ELR (cell line): ENCODE results near the gene HOXD11.

ENCODE experiments used
- DNase-seq: peaks from one replicate; pipeline ENCODE4 v3.0.0-alpha.2; 2015; ENCODE audit warnings: low read depth

Gene HOXD11

DNA sequence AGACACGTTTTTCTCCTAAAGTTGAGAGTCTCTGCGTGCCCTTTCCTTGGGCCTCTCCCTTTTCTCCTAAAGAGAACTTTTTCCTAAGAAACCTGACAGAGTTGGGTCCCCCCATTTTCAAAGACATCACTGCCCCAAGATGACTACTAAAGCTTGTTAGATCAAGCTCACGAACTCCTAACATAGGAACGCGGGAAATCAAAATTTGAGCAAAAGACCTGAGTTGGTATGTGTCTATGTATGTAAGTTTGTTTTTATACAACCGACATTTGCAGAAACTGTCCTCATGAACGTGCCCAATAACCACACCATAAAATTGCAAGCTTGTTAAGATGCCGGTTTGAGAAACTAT lies 13.2 kb upstream of the HOXD11 start:
- DNase-seq = no peak

DNA sequence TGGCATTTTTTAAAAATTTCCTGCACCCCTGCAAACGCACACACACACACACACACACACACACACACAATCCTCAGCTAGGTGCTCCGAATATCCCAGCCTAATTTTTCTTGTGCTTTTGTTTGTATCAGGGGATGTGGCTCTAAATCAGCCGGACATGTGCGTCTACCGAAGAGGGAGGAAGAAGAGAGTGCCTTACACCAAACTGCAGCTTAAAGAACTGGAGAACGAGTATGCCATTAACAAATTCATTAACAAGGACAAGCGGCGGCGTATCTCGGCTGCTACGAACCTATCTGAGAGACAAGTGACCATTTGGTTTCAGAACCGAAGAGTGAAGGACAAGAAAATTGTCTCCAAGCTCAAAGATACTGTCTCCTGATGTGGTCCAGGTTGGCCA lies 12.7 kb upstream of the HOXD11 start:
- no peak for DNase-seq

DNA sequence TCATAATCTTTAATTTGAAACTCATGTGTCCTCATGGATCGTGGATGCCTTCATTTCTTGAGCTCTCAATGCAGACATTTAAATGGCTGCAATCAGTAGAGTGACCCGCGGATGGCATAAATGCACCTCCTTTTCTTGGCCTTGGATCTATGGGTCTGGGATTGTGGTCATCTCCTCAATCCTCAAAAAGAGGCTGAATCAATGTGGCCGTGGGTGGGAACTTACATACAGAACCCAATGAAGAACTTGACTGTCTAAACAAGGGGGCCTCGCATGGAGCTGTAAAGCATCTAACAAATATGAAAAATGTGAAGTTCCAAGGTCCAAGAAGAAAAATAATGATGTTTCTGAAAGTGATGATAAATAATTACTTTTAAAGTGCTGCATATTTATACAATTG lies 11.7 kb upstream of the HOXD11 start:
- DNase-seq = no peak

DNA sequence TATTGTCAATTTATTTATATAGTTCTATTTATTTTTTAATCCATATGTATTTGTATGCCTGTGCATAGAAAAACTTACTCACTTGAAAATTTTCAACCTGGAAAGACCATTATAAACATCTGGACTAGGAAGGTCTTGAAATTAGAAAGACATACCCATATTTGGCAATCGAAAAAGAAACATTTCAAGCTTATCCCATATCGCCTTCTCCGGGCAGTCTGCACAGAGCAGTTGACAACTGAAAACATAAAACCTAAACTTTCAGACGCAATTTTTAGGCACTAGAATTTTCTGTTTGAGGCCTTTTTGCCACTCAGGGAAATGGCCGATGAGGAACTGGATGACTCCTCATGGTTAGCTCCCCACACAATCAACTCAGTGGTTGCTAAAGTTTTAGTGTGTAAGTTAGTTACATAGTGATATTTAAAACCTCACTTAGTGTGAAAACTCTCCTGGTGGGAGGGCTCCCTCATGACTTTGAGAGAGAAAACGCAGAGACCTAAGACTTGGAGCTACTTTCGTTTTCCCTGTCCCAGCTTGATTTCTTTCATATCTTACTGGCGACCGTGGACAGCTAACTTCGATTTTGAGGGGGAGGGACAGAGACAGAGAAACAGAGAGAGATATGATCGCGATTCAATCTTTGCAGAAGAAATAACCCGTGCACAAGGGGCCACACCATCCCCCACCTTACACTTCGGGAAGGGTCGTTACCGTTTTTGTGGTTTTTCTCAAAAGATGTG lies 10.7 kb upstream of the HOXD11 start:
- peak; percentile 49 for DNase-seq

DNA sequence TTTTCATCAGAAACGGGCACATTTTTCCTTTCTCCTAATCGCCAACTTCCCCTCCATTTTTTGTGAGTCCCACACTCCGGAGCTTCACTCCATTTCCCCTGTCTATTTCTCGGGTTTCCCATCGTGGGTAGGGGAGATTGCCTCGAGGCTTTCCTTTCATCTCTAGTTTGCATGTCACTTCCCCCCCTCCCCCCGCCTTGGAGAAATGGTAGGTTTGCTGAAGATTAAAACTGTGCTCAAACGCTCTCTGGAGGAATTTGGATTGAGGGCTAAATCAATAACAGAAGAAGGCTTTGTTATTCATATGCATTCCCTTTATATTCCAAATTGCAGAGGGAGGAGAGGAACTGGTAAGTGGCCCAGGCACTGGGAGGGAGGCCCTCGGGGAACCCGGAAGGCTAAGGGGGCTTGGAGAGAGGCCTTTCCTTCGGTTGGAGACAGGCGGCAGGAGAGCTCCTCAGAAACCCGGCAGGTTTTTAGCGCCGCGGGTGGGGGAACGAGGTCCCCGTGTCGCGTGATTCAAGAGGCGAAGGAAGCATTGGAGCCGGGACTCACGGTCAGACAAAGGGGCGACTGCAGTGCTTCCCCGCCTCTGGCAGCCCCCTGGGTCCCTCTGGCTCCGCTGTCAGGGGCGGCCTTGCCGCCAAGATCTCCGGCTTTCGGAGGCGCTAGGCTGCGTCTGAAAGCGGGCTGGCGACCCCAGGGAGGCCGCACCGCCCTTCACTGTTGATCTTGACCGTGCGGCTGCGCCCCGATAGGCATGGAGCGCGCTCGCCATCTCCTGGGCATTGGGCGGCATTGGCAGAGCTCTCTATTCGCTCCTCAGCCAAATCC lies 9.9 kb upstream of the HOXD11 start:
- peak; percentile 87 for DNase-seq

DNA sequence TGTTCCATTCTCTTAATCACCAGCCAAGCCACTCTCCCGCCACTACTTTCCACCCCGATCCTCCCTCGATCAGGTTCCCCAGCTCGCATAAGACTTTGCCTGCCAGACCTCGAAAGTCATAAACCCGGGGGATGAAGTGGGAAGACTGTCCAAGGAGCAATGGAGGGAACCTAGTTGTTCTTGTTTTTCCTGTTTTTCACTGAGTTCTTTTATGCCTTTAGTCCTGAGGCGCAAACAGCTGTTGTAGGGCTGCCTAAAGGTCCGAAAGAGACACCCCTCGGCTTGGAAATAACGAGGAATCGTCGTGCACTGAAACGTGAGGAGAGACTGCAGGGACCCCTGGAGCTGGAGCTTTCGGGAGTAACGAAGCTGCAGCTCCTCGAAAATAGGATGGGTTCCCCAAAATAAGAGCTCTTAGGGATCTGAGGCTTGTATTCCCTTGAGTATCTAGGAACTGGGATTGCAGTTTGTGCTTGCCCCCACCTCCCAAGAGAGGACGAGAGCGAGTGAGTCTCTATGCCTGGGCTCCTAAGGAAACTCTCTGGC lies 9.2 kb upstream of the HOXD11 start:
- DNase-seq = no peak

DNA sequence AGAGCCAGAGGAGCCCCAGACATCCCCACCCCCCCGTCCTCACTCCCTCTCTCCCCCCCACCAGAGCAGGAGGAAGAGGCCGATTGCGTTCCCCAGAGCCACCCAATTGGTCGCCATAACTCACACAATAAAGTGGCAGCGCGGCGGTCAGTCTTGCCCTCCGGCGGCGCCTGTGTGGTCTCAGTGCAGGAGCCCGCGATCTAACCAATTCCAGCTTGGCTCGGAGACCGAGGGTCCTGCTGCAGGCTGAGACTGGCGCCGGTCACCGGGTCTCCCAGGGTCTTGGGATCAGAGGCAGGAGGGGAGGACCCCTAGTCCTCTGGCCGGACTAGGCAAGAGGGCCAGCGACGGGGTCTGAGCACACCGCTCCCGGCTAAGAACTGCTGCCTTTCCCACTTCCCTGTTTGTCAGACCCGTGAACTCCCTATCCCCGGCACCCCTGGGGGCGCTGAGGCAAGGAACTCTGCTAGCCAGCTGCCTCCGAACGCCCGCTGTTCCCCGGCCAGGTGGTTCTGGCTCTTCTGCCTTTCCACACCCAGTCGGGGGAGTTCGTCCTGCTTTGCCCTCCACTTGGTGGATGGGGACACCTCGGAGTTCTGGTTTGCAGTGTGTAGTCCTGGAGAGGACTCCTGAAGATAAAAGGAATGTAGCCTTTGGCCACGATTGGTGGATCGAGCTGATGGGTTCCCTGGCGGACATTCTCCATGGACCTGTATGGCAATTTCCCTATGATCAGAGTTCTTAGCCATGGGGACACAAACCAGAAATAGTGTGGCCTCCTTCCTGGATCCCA lies 8.5 kb upstream of the HOXD11 start:
- no peak for DNase-seq

DNA sequence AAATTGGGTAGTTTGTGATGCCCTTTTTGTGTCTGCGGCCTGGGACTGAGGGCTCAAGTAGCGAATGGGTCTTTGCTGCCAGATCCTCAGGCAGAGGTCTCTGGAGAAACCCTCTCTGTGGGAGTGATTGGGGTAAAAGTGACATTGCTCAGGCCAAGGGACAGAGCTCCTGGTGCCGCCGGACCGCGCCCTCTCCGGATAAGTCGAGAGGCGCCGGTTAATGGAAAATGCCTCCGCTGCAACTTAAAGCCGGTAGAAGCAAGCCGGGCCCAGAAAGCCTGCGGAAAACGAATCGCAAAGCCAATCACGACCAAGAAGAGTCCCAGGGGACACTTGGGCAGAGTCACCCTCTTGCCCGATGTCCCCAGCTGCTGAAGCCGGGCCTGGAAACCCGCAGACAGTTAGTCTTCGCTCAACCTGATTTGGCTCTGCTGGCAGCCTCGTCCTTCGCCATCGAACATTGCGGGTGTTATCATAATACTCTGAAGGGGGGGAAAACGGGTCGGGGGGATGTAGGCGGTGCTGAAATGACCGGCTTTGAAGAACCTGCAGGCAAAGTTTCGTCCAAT lies 7.8 kb upstream of the HOXD11 start:
- DNase-seq = no peak

DNA sequence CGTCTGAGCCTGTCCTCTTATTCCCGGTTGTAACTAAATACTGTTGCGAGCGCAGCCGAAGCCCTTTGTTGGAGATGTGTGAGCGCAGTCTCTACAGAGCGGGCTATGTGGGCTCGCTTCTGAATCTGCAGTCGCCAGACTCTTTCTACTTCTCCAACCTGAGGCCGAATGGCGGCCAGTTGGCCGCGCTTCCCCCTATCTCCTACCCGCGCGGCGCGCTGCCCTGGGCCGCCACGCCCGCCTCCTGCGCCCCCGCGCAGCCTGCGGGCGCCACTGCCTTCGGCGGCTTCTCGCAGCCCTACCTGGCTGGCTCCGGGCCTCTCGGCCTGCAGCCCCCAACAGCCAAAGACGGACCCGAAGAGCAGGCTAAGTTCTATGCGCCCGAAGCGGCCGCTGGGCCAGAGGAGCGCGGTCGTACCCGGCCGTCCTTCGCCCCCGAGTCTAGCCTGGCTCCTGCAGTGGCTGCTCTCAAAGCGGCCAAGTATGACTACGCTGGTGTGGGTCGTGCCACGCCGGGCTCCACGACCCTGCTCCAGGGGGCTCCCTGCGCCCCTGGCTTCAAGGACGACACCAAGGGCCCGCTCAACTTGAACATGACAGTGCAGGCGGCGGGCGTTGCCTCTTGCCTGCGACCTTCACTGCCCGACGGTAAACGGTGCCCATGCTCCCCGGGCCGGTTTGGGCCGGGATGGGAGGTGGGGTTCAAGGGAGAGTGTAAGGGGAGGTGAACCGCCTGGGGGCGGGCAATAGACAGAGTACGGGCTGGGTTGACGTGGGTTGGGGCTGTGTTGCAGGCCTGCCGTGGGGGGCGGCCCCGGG lies 7.1 kb upstream of the HOXD11 start, which contains the start of gene HOXD12:
TSS of gene HOXD12 (plus strand) at position 68 of the 819 bp plus-strand sequence. CDS start at position 75, 7 bp downstream.
- DNase-seq = no peak

DNA sequence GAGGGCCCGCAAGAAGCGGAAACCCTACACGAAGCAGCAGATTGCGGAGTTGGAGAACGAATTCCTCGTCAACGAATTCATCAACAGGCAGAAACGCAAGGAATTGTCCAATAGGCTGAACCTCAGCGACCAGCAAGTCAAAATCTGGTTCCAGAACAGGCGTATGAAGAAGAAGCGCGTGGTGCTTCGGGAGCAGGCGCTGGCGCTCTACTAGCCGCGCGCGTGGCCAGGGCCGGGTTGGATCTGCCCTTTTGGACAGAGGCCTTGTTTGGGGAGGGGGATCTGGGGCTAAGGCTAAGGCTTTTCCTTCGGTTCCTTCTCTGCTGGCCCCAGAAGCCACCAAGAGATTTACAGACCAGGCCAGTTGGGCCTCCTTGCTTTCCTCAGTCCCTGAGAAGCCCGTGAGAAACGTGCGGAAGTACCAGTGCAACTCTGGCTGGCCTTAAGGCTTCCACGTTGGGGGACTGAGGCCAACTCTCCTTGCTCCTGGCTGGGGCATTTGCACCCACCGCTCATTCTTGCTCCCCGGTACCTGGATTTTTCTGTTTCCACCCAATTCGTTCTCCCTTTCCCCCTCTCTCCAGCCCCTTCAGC lies 6.4 kb upstream of the HOXD11 start:
- no peak for DNase-seq

DNA sequence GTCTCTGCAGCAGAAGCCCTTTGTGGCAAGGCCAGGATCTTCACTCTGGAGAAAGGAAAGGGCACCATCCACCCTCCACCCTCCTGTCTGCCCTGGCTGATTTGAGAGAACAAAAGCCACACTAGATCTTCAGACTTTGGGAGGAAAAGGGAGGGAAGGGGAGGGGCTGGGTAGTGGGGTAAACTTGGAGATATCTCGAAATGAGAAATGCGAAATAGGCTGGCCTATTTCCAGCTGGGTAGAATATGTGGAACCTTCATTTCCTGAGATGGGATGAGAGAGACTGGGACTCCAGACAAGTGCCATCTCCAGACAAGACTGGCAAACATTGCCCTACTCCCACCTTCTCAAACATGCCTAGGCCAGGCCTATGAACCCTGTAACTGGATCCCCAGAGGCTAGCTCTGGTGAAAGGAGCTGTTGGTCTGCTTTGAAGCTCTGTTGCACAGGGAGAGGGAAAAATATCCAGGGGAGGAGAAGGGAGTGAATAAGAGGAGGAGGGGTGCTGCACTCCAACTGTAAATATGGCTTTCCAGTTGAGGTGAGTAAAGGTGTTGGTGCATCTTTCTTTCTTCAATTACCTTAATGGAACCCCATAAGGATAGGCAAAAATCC lies 5.8 kb upstream of the HOXD11 start:
- no peak for DNase-seq

DNA sequence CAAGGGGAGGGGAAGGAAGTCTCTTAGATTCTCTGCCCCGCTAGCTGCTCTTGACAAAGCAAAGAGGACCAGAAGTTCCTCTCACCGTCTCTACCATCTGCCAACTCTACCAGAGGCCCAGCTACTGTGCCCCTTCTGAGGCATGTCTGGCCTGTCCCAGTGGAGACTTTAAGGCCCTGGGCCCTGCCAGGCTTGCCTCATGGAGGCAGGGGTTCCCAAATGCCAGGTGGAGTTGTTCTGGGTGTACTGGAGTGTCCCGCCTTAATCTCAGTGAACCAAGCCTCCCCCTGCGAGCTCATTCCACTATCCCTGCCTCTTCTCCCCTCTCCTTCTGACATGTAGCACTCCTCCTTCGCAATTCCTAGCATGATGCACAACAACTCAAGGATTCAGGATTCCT lies 5.2 kb upstream of the HOXD11 start:
- DNase-seq = no peak

DNA sequence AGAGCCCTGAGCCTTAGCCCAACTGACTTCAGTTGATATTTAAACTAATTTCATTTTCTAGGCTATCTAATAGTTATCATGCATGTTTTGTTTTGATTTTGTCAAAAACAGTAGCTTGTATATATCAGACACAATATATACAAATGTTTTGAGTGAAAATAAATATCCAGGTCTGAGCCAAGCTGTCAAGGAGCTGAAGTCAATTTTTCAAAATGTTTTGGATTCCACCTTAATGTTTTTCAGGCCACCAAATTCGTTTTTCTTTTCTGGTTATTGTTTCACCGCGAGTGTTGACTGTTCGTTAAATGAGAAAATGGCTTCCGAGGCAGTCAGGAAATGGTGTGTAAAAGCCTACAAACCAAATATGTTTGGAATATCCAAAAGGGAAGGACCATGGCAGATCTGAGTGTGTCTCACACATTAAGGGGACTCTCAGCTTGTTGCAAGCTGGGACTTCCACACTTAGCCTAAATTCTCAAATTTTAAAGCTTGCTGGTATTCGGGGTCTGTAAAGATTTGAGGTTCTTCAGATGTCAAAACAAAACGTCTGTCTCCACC lies 4.7 kb upstream of the HOXD11 start:
- no peak for DNase-seq

DNA sequence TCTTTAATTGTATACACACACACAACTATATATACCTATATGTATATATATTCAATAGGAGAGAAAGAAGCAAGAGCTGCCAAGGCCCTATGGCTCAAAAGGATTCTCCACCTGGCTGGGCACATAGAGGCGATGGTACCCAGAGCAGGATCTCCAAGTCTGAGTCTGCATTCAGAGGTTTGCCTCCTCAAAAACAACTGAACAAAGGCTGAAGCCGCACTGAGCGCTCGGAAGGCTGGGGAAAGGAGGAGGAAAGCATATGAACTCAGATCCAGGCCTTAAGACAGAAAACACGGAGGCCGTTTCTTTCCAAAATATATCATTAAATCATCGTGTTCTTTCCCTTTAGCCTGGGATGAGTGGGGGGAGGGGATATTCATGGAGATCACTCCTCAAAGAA lies 3.9 kb upstream of the HOXD11 start:
- no peak for DNase-seq

DNA sequence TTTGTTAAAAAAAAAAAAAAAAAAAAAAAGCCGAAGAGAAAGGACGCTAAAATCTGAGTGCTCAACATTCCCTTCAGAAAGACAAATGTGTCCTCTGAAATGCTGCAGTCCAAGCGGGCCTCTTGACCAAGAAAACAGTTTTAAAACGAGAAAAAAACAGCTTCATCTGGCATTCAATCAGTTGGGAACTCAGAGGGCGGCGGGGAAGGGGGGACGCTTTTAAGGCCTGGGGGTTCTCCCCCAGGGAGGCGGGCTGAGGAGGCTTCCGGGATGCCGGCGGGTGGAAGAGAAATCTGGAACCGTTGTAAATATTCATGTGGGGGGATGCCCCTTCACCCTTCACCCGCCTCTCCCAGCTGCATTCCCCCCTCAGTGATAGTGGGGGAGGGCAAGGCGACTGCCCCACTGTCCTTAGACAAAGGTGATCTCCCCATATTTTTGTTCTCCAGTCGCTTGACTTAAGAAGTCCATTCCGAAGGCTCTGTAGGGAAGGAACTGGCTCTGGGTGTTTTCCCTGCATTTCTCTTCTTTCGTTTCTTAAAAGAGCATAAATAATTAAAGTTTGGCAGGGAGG lies 3.3 kb upstream of the HOXD11 start:
- no peak for DNase-seq

DNA sequence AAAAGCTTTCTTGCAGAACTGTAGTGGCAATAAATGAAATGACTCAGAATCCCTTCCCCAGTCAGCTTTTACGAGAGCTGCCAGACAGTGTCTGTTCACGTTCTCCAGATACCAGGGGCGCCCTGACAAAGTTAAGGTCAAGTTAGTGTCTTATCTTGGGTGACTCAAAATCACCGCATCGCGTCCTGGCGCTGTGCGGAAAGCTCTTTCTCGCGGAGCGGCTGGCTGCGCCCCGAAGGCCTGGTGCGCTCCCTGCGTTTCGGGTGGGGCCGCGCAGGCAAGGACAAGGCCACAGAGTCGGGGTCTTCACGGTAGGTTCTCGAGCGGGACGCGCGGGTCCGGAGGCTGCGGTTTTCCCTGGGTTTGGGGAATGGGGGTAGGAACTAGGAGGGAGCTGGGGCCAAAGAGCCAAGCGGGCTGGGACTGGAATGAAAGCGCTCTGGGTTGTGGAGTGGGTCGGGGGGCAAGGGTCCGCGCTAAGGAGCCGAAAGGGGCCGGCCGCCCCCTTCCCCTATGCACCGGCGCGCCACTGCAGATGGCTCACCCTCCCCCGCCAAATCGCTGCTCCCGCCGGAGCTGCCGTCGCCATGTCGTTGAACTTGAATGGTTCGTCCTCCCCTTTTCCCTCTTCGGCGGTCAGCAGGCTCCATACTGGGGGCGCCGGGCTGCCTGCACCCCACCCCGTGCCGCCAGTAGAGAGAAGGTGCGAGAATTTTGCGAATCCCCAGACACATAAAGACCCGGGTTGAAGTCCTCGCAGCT lies 2.6 kb upstream of the HOXD11 start:
- DNase-seq = peak; percentile 62

DNA sequence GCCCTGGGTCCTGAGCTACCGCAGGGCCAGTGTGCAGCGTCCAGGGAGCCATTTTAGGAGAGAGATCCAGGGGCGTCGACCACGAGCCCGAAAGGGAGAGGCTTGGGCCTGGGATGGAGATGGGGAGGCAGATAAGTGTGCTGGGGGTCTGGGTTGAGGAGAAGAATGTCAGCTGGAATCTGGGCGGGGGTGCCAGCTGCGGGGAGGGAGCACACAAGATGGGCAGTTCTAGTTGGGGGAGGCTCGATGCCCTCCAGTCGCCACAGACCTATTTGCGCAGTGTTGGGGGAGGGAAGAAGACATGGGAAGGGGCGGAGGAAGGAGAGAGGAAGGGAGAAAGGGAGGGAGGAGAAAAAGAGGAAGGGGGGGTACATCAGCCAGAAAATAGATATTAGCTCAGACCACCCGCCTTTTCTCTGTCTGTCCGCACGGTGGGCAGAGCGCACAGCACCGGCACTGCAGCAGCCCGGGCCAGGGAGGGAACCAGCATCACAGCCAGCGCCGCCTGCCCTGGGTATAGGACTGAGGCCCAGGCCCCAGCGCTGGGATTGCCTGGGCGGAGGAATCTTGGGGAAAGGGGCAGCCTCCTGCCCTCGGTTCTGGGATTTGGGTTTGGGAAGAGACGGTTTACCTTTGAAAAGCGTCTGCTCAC lies 1.9 kb upstream of the HOXD11 start:
- DNase-seq = no peak
